ENCODE measurements around the gene CCNG1.

GRCh38 chr5:163408311-163408923 lies 29.0 kb upstream of the CCNG1 start:
- TF ChIP-seq GABPA (IDR thresholded peaks at IDR 0.05; ENCODE audit: low read depth) (no peak), CTCF (IDR thresholded peaks at IDR 0.05; ENCODE audit: insufficient read depth, low read length) (peak; percentile 59), REST (IDR thresholded peaks at IDR 0.05; ENCODE audit: insufficient replicate concordance, low read depth) (no peak), POLR2AphosphoS5 (IDR thresholded peaks at IDR 0.05; ENCODE audit: low read depth) (no peak), SPI1 (IDR thresholded peaks at IDR 0.05; ENCODE audit: borderline replicate concordance, low read depth) (no peak)

All from HL-60 (cell line).